ENCODE measurements around the gene ZNF527. TPM values are rescaled to one million over a fixed set of nuclear protein-coding genes. Genes with fewer than 3 reads are reported as not detected.
"Not testable (repeated sequence)": the region's sequence is repeated elsewhere in the genome, so short reads cannot be mapped to it uniquely, and the experiment has no call there.

Gene ZNF527
- 1 to 10 TPM; 4.1 to 7.5 (median 6.3) TPM for total RNA-seq

DNA sequence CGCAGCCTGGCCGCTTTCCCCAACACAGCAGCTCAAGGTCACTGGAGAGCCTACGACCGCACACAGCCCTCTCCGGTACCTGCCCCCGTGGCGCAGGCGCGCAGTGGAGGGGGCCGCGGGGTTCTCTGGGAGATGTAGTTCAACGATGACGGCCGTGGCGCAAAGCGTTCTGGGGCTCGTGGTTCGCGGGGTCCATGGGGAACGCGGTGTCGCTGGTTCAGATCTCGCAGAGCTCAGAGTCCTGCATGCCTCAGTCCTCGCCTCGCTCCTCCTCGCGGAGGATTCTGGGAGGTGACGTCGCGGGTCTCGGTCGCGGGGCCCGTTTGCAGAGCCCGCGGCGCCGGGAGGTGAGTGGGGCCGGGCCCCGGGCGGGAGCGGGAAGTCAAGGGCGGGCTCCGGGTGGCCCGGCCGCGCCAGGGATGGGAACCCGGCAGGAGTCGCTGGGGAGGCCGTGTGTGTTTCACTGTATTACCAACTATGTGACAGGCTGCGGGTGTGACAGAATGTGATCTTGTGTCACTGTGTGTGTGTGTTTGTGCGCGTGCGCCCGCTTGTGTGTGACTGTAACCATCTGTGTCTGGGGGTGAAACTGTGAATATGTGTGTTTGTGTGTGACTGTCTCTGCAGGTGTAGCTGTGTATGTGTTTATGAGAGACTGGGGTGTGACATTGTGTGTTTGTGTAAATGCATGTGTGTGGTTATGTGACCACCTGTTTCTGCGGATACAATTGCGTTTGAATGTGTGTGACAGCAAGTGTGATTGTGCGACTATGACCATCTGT, at the start of gene ZNF527:
Gene ZNF527 (plus strand): TSS at position 220 of the 782 bp plus-strand sequence. CDS start 3,100 bp downstream, outside the sequence.
- Histone ChIP-seq H3K4me1 (replicated peaks in 1 of 2) (peaks cover 2 to 3% of the 10 kb centered on the region in 2 donors), H3K4me3 (peak within 1 kb of the TSS; percentile 43 to 61 (median 53)), H3K27ac (peak within 1 kb of the TSS; percentile 82 to 91)
- in situ Hi-C loops (cut with MboI; ENCODE audit: low pct_unique_long_range_greater_than_20kb in 2 of 9, low sequenced_read_pairs in 9 of 9, unreplicated experiment in 9 of 9), result no loop called here
- 0 to 18% (median 8%) methylated on average over 2 to 6 of the region's 58 CpGs; no CpG with 5 or more reads in 6 of the 10 experiments for WGBS, 10 experiments
- peak; percentile 93 to 99 (median 98) for ATAC-seq (replicated peaks in 6 of 8)

DNA sequence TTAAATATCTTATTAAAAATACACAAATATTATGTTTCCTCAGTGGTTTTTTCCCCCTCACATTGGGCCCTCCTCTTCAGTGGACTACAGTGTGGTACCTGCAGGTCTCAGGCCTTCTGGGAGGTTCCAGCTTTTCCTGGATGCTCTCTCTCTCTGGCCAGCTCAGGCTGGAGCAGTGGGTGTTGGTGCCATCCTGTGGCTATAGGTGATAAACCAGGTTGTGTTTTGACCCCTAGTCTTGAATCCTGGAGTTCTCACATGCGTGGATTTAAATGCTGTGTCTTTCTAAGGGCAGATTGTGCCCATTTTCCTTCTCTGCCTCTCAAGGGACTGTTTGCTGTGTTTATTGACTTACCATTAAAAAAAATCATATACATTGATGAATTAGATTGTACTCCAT, 41.2 kb upstream of the ZNF527 start:
- no peak overlapping the region for H3K4me3 ChIP-seq
- in situ Hi-C loops (cut with MboI; ENCODE audit: low pct_unique_long_range_greater_than_20kb in 2 of 9, low sequenced_read_pairs in 9 of 9, unreplicated experiment in 9 of 9), result no loop called here
- no peaks in the 10 kb centered on the region for H3K4me1 ChIP-seq (replicated peaks in 1 of 2)
- no peak overlapping the region for H3K27ac ChIP-seq
- ATAC-seq (replicated peaks in 6 of 8), result no peak
- 86 to 100% (median 100%) methylated on average over 1 of the region's 1 CpG; no CpG with 5 or more reads in 4 of the 10 experiments for WGBS, 10 experiments

DNA sequence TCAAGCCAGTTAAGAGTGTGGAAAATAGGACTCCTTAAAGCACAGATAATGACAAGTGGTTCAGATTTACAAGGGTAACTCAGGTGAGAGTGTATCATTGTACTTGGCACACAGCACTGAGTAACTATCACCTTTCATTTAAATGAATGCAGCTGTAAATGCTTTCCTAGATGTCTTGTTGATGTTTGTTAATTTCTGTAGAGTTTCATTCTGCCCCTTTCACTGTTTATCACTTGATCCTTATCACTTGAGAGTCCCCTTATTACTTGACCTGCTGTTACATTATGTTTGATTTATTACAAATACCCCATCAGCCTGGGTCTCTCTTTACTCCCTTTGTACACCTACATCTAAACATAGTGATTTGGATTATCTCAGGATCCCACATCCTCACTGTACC, 38.1 kb upstream of the ZNF527 start:
- H3K4me1 ChIP-seq (replicated peaks in 1 of 2), result peaks cover 5% of the 10 kb centered on the region in 2 donors
- ATAC-seq (replicated peaks in 6 of 8), result no peak
- H3K27ac ChIP-seq, result no peak overlapping the region
- H3K4me3 ChIP-seq, result no peak overlapping the region
- in situ Hi-C loops (cut with MboI; ENCODE audit: low pct_unique_long_range_greater_than_20kb in 2 of 9, low sequenced_read_pairs in 9 of 9, unreplicated experiment in 9 of 9), result no loop called here

DNA sequence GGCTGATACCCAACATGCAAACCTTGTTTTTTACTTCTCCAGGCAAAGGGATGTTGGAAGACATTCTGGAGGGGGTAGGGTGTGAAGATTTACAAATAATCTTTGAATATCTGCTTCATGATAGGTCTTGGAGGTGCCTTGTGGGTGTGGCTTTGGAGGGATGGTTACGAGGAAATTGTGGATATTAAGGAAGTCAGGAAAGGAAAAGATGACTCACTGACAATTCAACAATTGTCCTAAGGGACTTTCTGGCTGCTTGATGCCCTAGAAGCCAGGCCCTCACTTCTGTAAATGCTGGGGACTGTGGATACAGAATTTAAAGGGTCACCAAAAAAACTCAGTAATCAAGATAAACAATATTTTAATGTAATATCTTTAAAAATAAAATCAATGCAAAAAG, 37.4 kb upstream of the ZNF527 start:
- Histone ChIP-seq H3K27ac (no peak overlapping the region), H3K4me1 (replicated peaks in 1 of 2) (peaks cover 5% of the 10 kb centered on the region in 2 donors), H3K4me3 (no peak overlapping the region)
- in situ Hi-C loops (cut with MboI; ENCODE audit: low pct_unique_long_range_greater_than_20kb in 2 of 9, low sequenced_read_pairs in 9 of 9, unreplicated experiment in 9 of 9), result no loop called here
- ATAC-seq (replicated peaks in 6 of 8), result peak in 1 of 8 experiments; percentile 2
- 0 to 100% (median 63%) methylated on average over 1 of the region's 1 CpG; no CpG with 5 or more reads in 6 of the 10 experiments for WGBS, 10 experiments

DNA sequence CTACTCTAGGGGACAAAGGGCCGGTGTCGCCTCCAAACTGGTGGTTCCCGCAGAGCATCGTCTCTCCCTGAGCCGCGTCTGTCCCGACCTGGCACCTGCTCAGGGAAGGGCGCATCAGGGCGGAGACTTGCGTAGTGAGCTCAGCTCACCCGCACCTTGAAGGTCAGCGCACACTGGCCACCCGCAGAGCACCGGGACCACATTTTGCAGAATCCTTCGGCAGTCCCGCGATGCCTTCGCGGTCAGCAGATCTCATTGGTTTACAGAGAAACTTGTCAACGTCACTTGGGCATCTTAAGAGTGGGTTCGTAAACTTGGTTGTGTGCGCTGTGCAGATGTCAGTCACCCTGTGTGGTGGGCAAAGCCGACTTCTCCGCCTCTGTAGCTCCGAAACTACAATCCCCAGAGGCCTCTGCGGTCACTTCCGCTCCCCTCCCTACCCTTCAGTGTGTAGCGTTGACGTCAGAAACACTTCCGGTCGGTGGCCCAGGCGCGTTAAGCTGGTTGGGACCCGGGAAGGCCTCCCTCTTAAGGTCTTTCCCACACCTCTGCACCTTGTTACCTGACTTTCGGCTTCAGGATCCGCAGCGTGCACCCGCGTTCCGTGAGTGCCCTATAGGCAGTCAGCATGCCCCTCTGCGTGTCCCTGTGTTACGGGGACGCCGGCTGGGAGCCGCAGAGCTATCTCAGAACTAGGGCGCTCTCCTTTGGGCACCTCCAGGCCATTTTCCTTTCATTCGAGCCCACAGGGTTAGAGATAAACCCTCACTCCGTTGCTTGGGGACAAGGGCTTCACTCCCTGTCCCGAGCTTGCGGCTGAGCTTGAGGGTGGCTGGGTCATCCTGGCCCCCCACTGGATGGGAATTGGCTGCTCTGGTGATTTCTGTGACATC, 36.5 kb upstream of the ZNF527 start:
- Histone ChIP-seq H3K4me3 (peak overlapping the region; percentile 83 to 91 (median 84)), H3K27ac (peak overlapping the region; percentile 73 to 82), H3K4me1 (replicated peaks in 1 of 2) (peaks cover 5% of the 10 kb centered on the region in 2 donors)
- 0 to 37% (median 11%) methylated on average over 1 to 15 of the region's 50 CpGs; no CpG with 5 or more reads in 6 of the 10 experiments for WGBS, 10 experiments
- peak; percentile 97 to 100 (median 100) for ATAC-seq (replicated peaks in 6 of 8)
- in situ Hi-C loops (cut with MboI; ENCODE audit: low pct_unique_long_range_greater_than_20kb in 2 of 9, low sequenced_read_pairs in 9 of 9, unreplicated experiment in 9 of 9), result no loop called here

DNA sequence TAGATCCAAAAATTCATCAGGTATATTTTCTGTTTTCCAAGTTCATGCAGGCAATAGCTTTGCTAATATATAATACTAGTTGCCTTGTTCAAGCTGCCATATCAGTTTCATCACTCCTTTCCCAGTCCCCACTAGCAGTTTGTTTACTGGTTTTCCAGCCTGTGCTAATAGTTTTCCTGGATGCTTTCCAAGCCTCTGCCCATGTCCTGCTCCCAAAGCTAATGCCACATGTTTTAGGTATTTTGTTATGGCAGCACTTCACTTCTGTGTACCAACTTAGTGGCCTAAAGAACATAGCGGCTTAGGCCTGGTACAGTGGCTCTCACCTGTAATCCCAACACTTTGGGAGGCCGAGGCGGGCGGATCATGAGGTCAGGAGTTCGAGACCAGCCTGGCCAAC, 28.1 kb upstream of the ZNF527 start:
- Histone ChIP-seq H3K27ac (no peak overlapping the region), H3K4me3 (no peak overlapping the region), H3K4me1 (replicated peaks in 1 of 2) (no peaks in the 10 kb centered on the region)
- in situ Hi-C loops (cut with MboI; ENCODE audit: low pct_unique_long_range_greater_than_20kb in 2 of 9, low sequenced_read_pairs in 9 of 9, unreplicated experiment in 9 of 9), result no loop called here
- no peak for ATAC-seq (replicated peaks in 6 of 8)
- WGBS, 10 experiments, result 93 to 100% (median 100%) methylated on average over 1 to 3 of the region's 5 CpGs; no CpG with 5 or more reads in 6 of the 10 experiments

DNA sequence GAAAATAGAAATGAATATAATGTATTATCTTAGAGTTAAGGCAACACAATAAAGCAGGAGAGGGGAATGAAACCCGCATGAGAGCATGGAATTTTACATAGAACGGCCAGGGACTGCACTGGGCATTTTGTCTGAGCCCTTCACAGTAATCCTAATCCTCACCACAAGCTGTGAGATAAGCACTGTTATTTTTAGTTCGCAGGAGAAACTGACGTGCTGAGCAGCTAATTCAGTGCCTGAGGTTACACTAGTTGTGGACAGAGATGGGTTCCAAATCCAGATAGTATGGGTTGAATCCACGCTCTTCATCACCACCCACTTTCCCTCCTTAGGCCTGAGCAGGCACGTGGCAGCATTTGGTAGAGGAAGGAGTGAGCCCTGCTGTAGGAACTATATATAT, 24.8 kb upstream of the ZNF527 start:
- no peak for ATAC-seq (replicated peaks in 6 of 8)
- WGBS, 10 experiments, result 77 to 100% (median 83%) methylated on average over 1 to 6 of the region's 6 CpGs; no CpG with 5 or more reads in 3 of the 10 experiments
- Histone ChIP-seq H3K4me1 (replicated peaks in 1 of 2) (no peaks in the 10 kb centered on the region), H3K27ac (no peak overlapping the region), H3K4me3 (no peak overlapping the region)
- in situ Hi-C loops (cut with MboI; ENCODE audit: low pct_unique_long_range_greater_than_20kb in 2 of 9, low sequenced_read_pairs in 9 of 9, unreplicated experiment in 9 of 9), result no loop called here

DNA sequence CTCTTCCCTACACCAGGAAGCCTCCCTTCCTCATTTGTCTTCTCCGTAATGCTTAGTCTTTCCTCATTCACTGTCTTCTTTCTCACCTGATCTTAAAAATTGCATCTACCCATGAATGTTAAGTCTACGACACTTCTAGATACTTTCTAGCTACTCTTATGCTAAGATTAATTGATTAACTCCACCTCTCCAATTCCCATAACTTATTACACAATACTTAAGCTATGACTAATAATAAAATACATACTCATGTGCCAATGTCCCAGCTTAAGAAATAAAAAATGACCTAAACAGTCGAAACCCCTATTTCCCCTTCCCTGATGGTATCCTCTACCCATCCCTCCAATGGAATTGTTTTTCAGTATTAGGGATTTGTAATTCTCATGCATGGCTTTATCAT, 22.8 kb upstream of the ZNF527 start:
- 83 to 100% (median 94%) methylated on average over 1 to 3 of the region's 3 CpGs; no CpG with 5 or more reads in 3 of the 10 experiments for WGBS, 10 experiments
- Histone ChIP-seq H3K4me3 (no peak overlapping the region), H3K27ac (no peak overlapping the region), H3K4me1 (replicated peaks in 1 of 2) (no peaks in the 10 kb centered on the region)
- in situ Hi-C loops (cut with MboI; ENCODE audit: low pct_unique_long_range_greater_than_20kb in 2 of 9, low sequenced_read_pairs in 9 of 9, unreplicated experiment in 9 of 9), result no loop called here
- no peak for ATAC-seq (replicated peaks in 6 of 8)

DNA sequence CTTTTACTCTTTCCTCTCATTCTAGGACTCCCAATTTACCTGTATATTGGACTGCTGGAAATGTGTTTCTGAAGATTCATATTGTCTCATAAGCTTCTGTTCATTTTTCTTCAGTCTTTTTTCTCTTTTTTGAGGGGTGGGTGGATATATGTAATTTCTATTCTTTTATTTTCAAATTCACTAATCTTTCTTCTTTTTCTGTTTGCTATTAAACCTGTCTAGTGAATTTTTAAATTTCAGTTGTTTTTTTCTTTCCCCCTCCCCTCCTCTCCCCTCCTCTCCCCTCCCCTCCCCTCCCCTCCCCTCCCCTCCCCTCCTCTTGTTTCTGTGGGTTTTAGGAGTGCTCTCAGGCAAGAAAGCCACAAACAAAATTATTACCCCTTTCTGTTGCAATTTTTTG, 16.9 kb upstream of the ZNF527 start:
- H3K4me1 ChIP-seq (replicated peaks in 1 of 2), result no peaks in the 10 kb centered on the region
- in situ Hi-C loops (cut with MboI; ENCODE audit: low pct_unique_long_range_greater_than_20kb in 2 of 9, low sequenced_read_pairs in 9 of 9, unreplicated experiment in 9 of 9), result no loop called here
- no peak overlapping the region for H3K27ac ChIP-seq
- no peak overlapping the region for H3K4me3 ChIP-seq
- no peak for ATAC-seq (replicated peaks in 6 of 8)

DNA sequence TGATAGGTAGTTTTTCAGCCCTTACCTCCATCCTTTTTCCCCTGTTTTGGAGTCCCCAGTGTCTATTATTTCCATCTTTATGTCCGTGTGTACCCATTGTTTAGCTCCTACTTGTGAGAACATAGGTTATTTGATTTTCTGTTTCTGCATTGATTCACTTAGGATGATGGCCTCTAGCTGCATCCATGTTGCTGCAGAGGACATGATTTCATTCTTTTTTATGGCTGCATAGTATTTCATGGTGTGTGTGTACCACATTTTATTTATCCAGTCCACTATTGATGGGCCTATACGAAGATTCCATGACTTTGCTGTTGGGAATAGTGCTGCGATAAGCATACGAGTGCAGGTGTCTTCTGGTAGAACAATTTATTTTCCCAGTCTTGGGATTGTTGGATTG, 15.0 kb upstream of the ZNF527 start:
- Histone ChIP-seq H3K4me1 (replicated peaks in 1 of 2) (no peaks in the 10 kb centered on the region), H3K4me3 (no peak overlapping the region), H3K27ac (no peak overlapping the region)
- 78 to 100% (median 99%) methylated on average over 1 to 4 of the region's 4 CpGs for WGBS, 10 experiments
- ATAC-seq (replicated peaks in 6 of 8), result no peak
- in situ Hi-C loops (cut with MboI; ENCODE audit: low pct_unique_long_range_greater_than_20kb in 2 of 9, low sequenced_read_pairs in 9 of 9, unreplicated experiment in 9 of 9), result no loop called here

DNA sequence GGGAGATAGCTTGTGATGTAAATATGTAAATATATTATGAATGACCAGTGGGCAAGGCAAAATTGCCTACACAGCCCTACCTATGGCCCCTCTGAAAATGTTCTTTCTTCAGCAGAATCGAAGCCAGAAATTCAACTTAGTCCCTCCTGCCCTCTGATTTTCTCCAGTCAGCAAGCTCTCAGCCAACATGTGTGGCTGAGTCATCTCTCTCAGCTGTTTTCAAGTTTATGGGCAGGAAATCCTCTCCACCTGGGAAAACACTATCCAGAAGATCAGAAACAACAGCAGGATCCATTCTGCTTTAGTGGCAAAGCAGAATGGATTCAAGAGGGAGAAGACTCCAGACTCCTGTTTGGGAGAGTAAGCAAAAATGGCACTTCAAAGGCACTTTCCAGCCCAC, 8.9 kb upstream of the ZNF527 start:
- in situ Hi-C loops (cut with MboI; ENCODE audit: low pct_unique_long_range_greater_than_20kb in 2 of 9, low sequenced_read_pairs in 9 of 9, unreplicated experiment in 9 of 9), result no loop called here
- WGBS, 10 experiments, result 29 to 92% (median 77%) methylated on average over 1 of the region's 1 CpG; no CpG with 5 or more reads in 4 of the 10 experiments
- Histone ChIP-seq H3K4me3 (no peak overlapping the region), H3K4me1 (replicated peaks in 1 of 2) (no peaks in the 10 kb centered on the region), H3K27ac (no peak overlapping the region)
- ATAC-seq (replicated peaks in 6 of 8), result peak in 2 of 8 experiments; percentile 35 to 59

DNA sequence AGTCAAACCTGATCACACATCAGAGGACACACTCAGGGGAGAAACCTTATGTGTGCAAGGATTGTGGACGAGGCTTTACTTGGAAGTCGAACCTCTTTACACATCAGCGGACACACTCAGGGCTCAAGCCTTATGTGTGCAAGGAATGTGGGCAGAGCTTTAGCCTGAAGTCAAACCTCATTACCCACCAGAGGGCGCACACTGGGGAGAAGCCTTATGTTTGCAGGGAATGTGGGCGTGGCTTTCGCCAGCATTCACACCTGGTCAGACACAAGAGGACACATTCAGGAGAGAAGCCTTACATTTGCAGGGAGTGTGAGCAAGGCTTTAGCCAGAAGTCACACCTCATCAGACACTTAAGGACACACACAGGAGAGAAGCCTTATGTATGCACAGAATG, 8.2 kb upstream of the ZNF527 start:
- Histone ChIP-seq H3K4me3 (no peak overlapping the region), H3K27ac (no peak overlapping the region), H3K4me1 (replicated peaks in 1 of 2) (no peaks in the 10 kb centered on the region)
- peak in 3 of 8 experiments; percentile 21 to 32 (median 24) for ATAC-seq (replicated peaks in 6 of 8)
- 87 to 97% (median 94%) methylated on average over 3 to 6 of the region's 6 CpGs; no CpG with 5 or more reads in 6 of the 10 experiments for WGBS, 10 experiments
- in situ Hi-C loops (cut with MboI; ENCODE audit: low pct_unique_long_range_greater_than_20kb in 2 of 9, low sequenced_read_pairs in 9 of 9, unreplicated experiment in 9 of 9), result no loop called here

DNA sequence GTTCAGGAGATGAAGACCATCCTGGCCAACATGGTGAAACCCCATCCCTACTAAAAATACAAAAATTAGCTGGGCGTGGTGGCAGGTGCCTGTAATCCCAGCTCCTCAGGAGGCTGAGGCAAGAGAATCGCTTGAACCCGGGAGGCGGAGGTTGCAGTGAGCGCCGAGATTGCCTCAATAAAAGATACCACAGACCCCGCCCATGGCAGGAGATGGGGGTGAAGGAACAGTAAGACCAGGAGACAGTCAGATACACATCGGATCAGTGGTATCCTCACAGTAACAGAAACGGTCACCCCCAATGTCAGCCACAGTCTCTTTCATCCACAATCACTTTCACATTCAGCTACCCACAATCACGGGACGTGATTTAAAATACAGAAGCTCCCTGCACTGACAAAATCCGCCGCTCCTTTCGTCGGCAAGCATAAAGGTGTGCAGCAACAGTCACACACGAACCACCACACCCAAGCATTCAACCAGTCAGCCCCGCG, 466 bp upstream of the ZNF527 start:
- ATAC-seq (replicated peaks in 6 of 8), result peak in 7 of 8 experiments; percentile 6 to 21 (median 13)
- peak overlapping the region; percentile 82 for H3K27ac ChIP-seq
- H3K4me3 ChIP-seq, result peak overlapping the region; percentile 43 to 61 (median 53)
- WGBS, 10 experiments, result 1 to 74% (median 22%) methylated on average over 5 to 13 of the region's 18 CpGs; no CpG with 5 or more reads in 3 of the 10 experiments
- in situ Hi-C loops (cut with MboI; ENCODE audit: low pct_unique_long_range_greater_than_20kb in 2 of 9, low sequenced_read_pairs in 9 of 9, unreplicated experiment in 9 of 9); H3K4me1 ChIP-seq (replicated peaks in 1 of 2): not testable (repeated sequence)
